MCF 10A (cell line): ENCODE data around the gene CHRND. TPM values are rescaled to one million over a fixed set of nuclear protein-coding genes. Genes with fewer than 3 reads are reported as not detected.

Experiments
- BruUV-seq: library from RNA; stranded (reverse); fragments of 400-500 nt; replicated peaks from 2 replicates; lab custom pipeline; 2021; lab: Mats Ljungman, UMichigan
- CTCF ChIA-PET: fragments of 300-600 bp; sonication (Branson Sonifier 250); formaldehyde crosslinking; extraction: SDS; loops from one replicate; lab custom pipeline; 2021; ENCODE audit warnings: antibody characterized with exemption, inconsistent platforms; lab: Yijun Ruan, JAX
- POLR2A ChIA-PET: fragments of 300-600, 350-650 bp; sonication (Branson Sonifier 250); formaldehyde crosslinking; extraction: SDS; loops from one replicate; lab custom pipeline; 2020; ENCODE audit warnings: antibody characterized with exemption, inconsistent platforms; lab: Yijun Ruan, JAX
- DNase-seq: peaks from one replicate; pipeline ENCODE4 v3.0.0-alpha.2; 2018; ENCODE audit not compliant: unreplicated experiment
- H3K27ac Mint-ChIP-seq: one replicate; pipeline ENCODE4 v1.8.0; 2022; ENCODE audit warnings: mild to moderate bottlenecking, low read depth, mixed read lengths; ENCODE audit not compliant: unreplicated experiment
- H3K27me3 Mint-ChIP-seq: one replicate; pipeline ENCODE4 v1.8.0; 2022; ENCODE audit warnings: mixed read lengths; ENCODE audit not compliant: insufficient read depth, unreplicated experiment
- H3K36me3 Mint-ChIP-seq: one replicate; pipeline ENCODE4 v1.8.0; 2022; ENCODE audit warnings: mild to moderate bottlenecking, moderate library complexity, mixed read lengths; ENCODE audit not compliant: insufficient read depth, unreplicated experiment
- H3K4me1 Mint-ChIP-seq: one replicate; pipeline ENCODE4 v1.8.0; 2022; ENCODE audit warnings: mixed read lengths; ENCODE audit not compliant: insufficient read depth, unreplicated experiment
- H3K4me3 Mint-ChIP-seq: one replicate; pipeline ENCODE4 v1.8.0; 2022; ENCODE audit warnings: mild to moderate bottlenecking, moderate library complexity, mixed read lengths; ENCODE audit not compliant: unreplicated experiment
- H3K9me3 Mint-ChIP-seq: one replicate; pipeline ENCODE4 v1.8.0; 2022; ENCODE audit warnings: mixed read lengths; ENCODE audit not compliant: unreplicated experiment
- CTCF ChIP-seq: fragments of 200-600 bp; IDR thresholded peaks from one replicate; pipeline ENCODE4 v1.8.0; 2022; ENCODE audit warnings: antibody characterized with exemption, mild to moderate bottlenecking; ENCODE audit not compliant: unreplicated experiment
- intact Hi-C: fragments of 100-400 bp; cut with micrococcal nuclease; formaldehyde crosslinking; loops from 2 replicates; pipeline ENCODE4 v1.14.1; 2022
- total RNA-seq: library from RNA; stranded (reverse); gene quantifications from 2 replicates; pipeline ENCODE4 v1.2.3, GENCODE V29; 2022

Gene CHRND
- total RNA-seq, 1 experiment from 2014 or later: not detected

DNA sequence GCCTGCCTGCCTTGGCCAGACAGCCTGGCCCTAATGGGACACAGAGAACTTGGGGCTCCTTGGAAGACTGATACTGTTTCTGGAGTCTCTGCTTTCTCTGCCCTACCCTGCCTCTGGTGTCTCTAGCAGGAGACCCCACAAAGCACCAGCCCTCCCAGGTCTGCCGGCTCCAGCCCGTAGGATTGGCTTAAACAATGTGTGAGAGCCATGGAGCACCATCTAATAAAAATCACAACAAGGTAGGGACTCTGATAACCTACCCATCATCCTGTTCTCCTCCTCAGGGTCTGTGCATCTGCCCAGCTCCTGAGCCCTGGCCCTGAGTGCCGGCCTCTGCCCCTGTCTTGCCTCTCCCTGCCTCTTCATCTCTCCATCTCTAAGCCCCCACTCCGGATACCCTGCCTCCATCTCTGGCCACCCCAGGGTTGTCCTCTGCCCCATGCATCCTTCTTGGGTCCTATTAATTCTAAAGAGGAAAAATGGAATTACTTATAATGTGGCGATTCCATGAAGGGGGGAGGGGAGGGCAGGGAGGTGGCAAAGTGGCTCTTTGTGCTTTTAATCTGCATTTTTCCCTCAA, 37.1 kb upstream of the CHRND start:
- peaks cover 5% of the 10 kb centered on the region for H3K4me1 Mint-ChIP-seq
- intact Hi-C loops: no loop called here
- H3K4me3 Mint-ChIP-seq: no peak overlapping the region
- H3K9me3 Mint-ChIP-seq: no peaks in the 10 kb centered on the region
- no peak for TF ChIP-seq CTCF
- H3K27ac Mint-ChIP-seq: no peak overlapping the region
- no peak for DNase-seq
- CTCF ChIA-PET: no interaction called here
- H3K27me3 Mint-ChIP-seq: peaks cover 22% of the 10 kb centered on the region
- POLR2A ChIA-PET: no interaction called here
- BruUV-seq: no TSS peak
- no peaks in the 10 kb centered on the region for H3K36me3 Mint-ChIP-seq

DNA sequence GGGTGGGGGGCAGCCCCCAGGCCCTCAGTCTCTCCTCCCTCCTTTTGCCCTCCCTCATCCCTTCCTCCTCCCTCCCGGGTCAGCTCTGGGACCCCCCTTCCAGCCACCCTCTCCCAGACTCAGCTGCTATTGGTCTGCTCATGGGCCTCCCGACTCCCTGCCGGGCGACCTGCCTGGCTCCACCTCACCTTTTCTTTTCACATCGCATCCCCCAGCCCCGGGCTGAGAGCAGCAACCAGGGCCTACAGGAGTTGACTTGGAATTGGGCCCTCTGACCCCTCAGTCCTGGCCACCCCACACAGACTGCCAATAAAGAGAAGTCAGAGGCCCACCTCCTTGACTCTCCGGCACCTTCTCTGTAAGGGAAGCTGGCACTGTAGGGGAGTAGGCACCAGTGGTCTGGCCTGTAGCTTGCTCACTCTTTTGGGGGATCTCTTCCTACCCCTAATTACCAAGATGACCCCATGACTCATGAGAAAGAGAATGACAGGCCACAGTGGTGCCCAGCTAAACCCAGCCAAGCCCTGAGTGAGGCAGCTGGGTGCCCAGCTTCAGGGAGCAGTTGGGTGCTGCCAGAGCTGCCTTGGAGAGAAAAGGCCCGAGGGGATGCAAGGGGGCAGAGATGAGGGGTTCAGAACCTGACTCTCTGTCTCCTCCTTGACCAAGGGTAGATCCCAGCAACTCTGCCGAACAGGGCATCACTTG, 36.3 kb upstream of the CHRND start:
- H3K4me3 Mint-ChIP-seq: no peak overlapping the region
- no peaks in the 10 kb centered on the region for H3K9me3 Mint-ChIP-seq
- BruUV-seq: no TSS peak
- H3K27me3 Mint-ChIP-seq: peaks cover 22% of the 10 kb centered on the region
- ChIA-PET POLR2A (no interaction called here), CTCF (no interaction called here)
- H3K36me3 Mint-ChIP-seq: no peaks in the 10 kb centered on the region
- TF ChIP-seq CTCF: no peak
- peaks cover 5% of the 10 kb centered on the region for H3K4me1 Mint-ChIP-seq
- no peak for DNase-seq
- no peak overlapping the region for H3K27ac Mint-ChIP-seq
- intact Hi-C loops: no loop called here

- Mint-ChIP-seq H3K4me3 (no peak overlapping the region), H3K36me3 (no peaks in the 10 kb centered on the region), H3K27ac (no peak overlapping the region), H3K27me3 (peaks cover 14% of the 10 kb centered on the region), H3K9me3 (no peaks in the 10 kb centered on the region), H3K4me1 (peaks cover 5% of the 10 kb centered on the region)
- DNase-seq: no peak
- intact Hi-C loops: no loop called here
- ChIA-PET POLR2A (no interaction called here), CTCF (no interaction called here)
- no TSS peak for BruUV-seq
- TF ChIP-seq CTCF: no peak
Observed at GRCh38 chr2:232490221-232491138, 35.5 kb upstream of the CHRND start.
